NCI-H2107 (cell line): ENCODE data around the gene SUSD2.
"Not testable (repeated sequence)": the region's sequence is repeated elsewhere in the genome, so short reads cannot be mapped to it uniquely, and the experiment has no call there.

Source experiments
- DNase-seq: peaks from one replicate; lab custom pipeline; 2025; lab: John Stamatoyannopoulos, UW

The SUSD2 gene

GRCh38 chr22:24176630-24177029 lies 4.7 kb upstream of the SUSD2 start:
- DNase-seq, result no peak

GRCh38 chr22:24177045-24177444 lies 4.2 kb upstream of the SUSD2 start:
- no peak for DNase-seq

GRCh38 chr22:24177456-24177855 lies 3.8 kb upstream of the SUSD2 start:
- no peak for DNase-seq

GRCh38 chr22:24178021-24178431 lies 3.3 kb upstream of the SUSD2 start:
- no peak for DNase-seq

GRCh38 chr22:24178502-24179440 lies 2.5 kb upstream of the SUSD2 start:
- no peak for DNase-seq

- no peak for DNase-seq
Measured at GRCh38 chr22:24179478-24180210, 1.6 kb upstream of the SUSD2 start.

- DNase-seq, result no peak
Measured at GRCh38 chr22:24180316-24181087, 785 bp upstream of the SUSD2 start.

- no peak for DNase-seq
Measured at GRCh38 chr22:24181996-24182899, 961 bp downstream of the SUSD2 start.

- not testable (repeated sequence) for DNase-seq
Measured at GRCh38 chr22:24182900-24183246, 1.6 kb downstream of the SUSD2 start.

GRCh38 chr22:24183321-24184031 lies 2.2 kb downstream of the SUSD2 start:
- DNase-seq, result no peak

- DNase-seq, result no peak
Measured at GRCh38 chr22:24184057-24184798, 2.9 kb downstream of the SUSD2 start.

GRCh38 chr22:24185001-24185500 lies 3.8 kb downstream of the SUSD2 start:
- no peak for DNase-seq

- DNase-seq, result no peak
Measured at GRCh38 chr22:24185501-24186351, 4.4 kb downstream of the SUSD2 start.

- DNase-seq, result no peak
Measured at GRCh38 chr22:24186352-24186740, 5.1 kb downstream of the SUSD2 start.

GRCh38 chr22:24186892-24187670 lies 5.8 kb downstream of the SUSD2 start:
- no peak for DNase-seq

- DNase-seq, result no peak
Measured at GRCh38 chr22:24187731-24188644, 6.7 kb downstream of the SUSD2 start.

- DNase-seq, result no peak
Measured at GRCh38 chr22:24188705-24189248, 7.5 kb downstream of the SUSD2 start.
